HUDEP-2 (cell line): Measurements from ENCODE around the gene P2RX5.
"Not testable (repeated sequence)": the region's sequence is repeated elsewhere in the genome, so short reads cannot be mapped to it uniquely, and the experiment has no call there.

ENCODE experiments used
- DNase-seq, 76 experiments: peaks; one replicate each; lab custom pipeline; 2025; ENCODE audit not compliant: unreplicated experiment in 76 of 76; lab: John Stamatoyannopoulos, UW

Gene P2RX5

GRCh38 chr17:3712811-3713463 is 17.0 kb upstream of the P2RX5 start:
- peak in 63 of 76 experiments; percentile 10 to 87 (median 59) for DNase-seq

- peak in 7 of 76 experiments; percentile 10 to 39 (median 17) for DNase-seq
Measured at GRCh38 chr17:3710951-3711383, 15.0 kb upstream of the P2RX5 start.

GRCh38 chr17:3708366-3708765 is 12.4 kb upstream of the P2RX5 start:
- DNase-seq = no peak

- not testable (repeated sequence) for DNase-seq
Measured at GRCh38 chr17:3705718-3705984, 9.7 kb upstream of the P2RX5 start.

GRCh38 chr17:3704931-3705717 is 9.2 kb upstream of the P2RX5 start:
- no peak for DNase-seq

- not testable (repeated sequence) for DNase-seq
Measured at GRCh38 chr17:3702041-3702539, 6.1 kb upstream of the P2RX5 start.

GRCh38 chr17:3699951-3700350 is 4.0 kb upstream of the P2RX5 start:
- DNase-seq = no peak

- DNase-seq = no peak
Measured at GRCh38 chr17:3698139-3698538, 2.2 kb upstream of the P2RX5 start.

- no peak for DNase-seq
Measured at GRCh38 chr17:3697103-3697476, 1.1 kb upstream of the P2RX5 start.

- DNase-seq = no peak
Measured at GRCh38 chr17:3695129-3695722, 729 bp downstream of the P2RX5 start.

GRCh38 chr17:3693829-3694231 is 2.1 kb downstream of the P2RX5 start:
- peak in 9 of 76 experiments; percentile 6 to 27 (median 14) for DNase-seq

GRCh38 chr17:3693141-3693540 is 2.8 kb downstream of the P2RX5 start:
- DNase-seq = no peak

GRCh38 chr17:3692346-3692745 is 3.6 kb downstream of the P2RX5 start:
- DNase-seq = no peak

GRCh38 chr17:3691617-3692067 is 4.3 kb downstream of the P2RX5 start:
- DNase-seq = peak in 5 of 76 experiments; percentile 8 to 33 (median 12)

- DNase-seq = no peak
Measured at GRCh38 chr17:3690094-3690715, 5.8 kb downstream of the P2RX5 start.

GRCh38 chr17:3689262-3690093 is 6.5 kb downstream of the P2RX5 start:
- no peak for DNase-seq

- no peak for DNase-seq
Measured at GRCh38 chr17:3688852-3689261, 7.1 kb downstream of the P2RX5 start.

- DNase-seq = no peak
Measured at GRCh38 chr17:3688027-3688553, 7.9 kb downstream of the P2RX5 start.

- no peak for DNase-seq
Measured at GRCh38 chr17:3685174-3685573, 10.8 kb downstream of the P2RX5 start.

GRCh38 chr17:3683054-3683511 is 12.9 kb downstream of the P2RX5 start:
- peak in 29 of 76 experiments; percentile 2 to 57 (median 28) for DNase-seq
